ENCODE data around the gene ALG10.

DNA sequence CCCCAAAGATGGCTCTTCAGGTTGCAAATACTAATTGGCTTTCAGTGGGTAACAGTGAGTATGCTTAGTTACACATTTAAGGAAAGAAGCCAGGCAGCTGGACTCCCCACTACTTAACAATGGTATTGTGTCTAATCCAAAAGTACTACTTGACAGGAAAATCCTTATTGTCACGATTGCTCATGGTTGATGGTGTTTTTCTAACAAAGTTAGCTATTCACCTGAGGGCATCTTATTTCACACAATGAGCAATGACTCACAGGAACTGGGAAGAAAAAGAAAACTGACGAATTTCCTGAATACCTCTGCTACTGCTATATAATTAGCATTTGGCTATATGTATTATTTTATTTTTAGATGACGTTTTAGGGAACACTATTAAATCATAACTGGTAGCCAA lies 33.4 kb upstream of the ALG10 start:
- TF ChIP-seq CTCF (IDR thresholded peaks at IDR 0.05) (no peak), POLR2A (IDR thresholded peaks at IDR 0.05) (no peak)
